Measurements from ENCODE around the gene ARHGAP35. TPM values are rescaled to one million over a fixed set of nuclear protein-coding genes. Genes with fewer than 3 reads are reported as not detected.

ARHGAP35 gene
- total RNA-seq, 1 experiment from 2014 or later = 84.8 TPM

DNA sequence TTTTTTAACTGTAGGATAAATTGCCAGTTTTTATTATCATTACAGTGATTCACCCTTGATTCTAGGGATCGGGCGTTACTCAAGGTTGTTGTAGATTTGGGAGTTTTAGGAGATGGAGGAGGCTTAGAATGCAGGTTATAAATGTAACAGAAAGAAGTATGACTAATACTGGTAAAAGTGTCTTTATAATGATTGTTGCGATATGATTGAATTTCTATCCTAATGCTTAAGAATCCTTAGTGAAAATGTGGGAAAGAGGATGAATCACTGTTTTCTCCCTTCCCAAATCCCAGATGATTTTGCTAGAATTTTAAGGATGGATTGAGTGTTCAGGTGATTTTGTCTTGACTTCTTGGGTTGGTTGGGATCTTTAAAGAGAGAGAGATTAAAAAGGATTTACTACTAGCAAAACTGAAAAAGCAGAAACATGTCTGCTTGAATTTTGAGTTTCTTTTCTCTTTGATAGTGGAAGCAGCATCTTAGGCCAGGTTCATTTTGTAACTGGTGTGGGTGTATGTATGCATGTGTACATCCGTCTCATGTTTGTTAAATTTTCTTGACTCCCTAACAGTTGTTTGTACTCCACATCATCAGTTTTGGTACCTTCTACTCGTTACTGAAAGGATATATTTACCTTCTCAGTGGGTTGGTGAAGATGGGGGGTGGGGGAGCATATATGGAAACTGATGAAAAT is 25.9 kb downstream of the ARHGAP35 start:
- H3K27ac Mint-ChIP-seq (ENCODE audit: unreplicated experiment) = no peak overlapping the region
- intact Hi-C loops (cut with micrococcal nuclease; ENCODE audit: unreplicated experiment) = no loop called here
- no peak overlapping the region for H3K4me3 Mint-ChIP-seq (ENCODE audit: low read depth, unreplicated experiment)
- H3K4me1 Mint-ChIP-seq (ENCODE audit: low read depth, unreplicated experiment) = peaks cover 28% of the 10 kb centered on the region
- peaks cover 10% of the 10 kb centered on the region for H3K36me3 Mint-ChIP-seq (ENCODE audit: insufficient read depth, unreplicated experiment)
- DNase-seq = no peak
- H3K27me3 Mint-ChIP-seq (ENCODE audit: unreplicated experiment) = no peaks in the 10 kb centered on the region
- no peaks in the 10 kb centered on the region for H3K9me3 Mint-ChIP-seq (ENCODE audit: low read depth, unreplicated experiment)
- BruUV-seq (replicated peaks) = no TSS peak
- TF ChIP-seq, protein P1, sequence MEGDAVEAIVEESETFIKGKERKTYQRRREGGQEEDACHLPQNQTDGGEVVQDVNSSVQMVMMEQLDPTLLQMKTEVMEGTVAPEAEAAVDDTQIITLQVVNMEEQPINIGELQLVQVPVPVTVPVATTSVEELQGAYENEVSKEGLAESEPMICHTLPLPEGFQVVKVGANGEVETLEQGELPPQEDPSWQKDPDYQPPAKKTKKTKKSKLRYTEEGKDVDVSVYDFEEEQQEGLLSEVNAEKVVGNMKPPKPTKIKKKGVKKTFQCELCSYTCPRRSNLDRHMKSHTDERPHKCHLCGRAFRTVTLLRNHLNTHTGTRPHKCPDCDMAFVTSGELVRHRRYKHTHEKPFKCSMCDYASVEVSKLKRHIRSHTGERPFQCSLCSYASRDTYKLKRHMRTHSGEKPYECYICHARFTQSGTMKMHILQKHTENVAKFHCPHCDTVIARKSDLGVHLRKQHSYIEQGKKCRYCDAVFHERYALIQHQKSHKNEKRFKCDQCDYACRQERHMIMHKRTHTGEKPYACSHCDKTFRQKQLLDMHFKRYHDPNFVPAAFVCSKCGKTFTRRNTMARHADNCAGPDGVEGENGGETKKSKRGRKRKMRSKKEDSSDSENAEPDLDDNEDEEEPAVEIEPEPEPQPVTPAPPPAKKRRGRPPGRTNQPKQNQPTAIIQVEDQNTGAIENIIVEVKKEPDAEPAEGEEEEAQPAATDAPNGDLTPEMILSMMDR (IDR thresholded peaks at IDR 0.05; ENCODE audit: unreplicated experiment) = no peak
- CTCF ChIA-PET = interaction anchor here (1.0 kb wide), 1 partner anchor 30 kb away, joined by 3 read pairs; no protein-coding TSS in a partner anchor

DNA sequence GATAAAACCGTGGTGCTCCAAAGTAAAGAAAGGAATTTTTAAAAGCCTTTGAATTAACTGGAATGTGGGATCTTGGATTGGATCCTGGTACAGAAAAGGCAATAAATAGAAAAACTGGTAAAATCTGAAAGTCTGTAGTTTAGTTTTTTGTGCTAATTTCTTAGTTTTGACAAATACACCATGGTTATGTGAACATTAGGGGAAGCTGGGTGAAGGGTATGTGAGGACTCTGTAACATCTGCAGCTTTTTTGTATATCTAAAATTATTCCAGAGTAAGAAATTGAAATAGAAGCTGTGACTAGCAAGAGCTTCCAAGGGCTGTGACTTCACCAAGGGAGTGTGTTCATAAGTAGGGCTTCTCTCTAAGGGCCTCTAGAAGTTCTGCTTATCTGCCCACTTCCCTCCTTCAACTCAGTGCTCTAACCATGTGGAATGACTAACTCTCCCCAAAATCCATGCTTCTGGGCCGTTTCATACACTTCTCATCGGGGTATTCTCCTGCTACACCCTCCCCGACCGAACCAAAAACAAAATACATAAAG is 26.5 kb downstream of the ARHGAP35 start:
- H3K27ac Mint-ChIP-seq (ENCODE audit: unreplicated experiment) = no peak overlapping the region
- CTCF ChIA-PET = no interaction called here
- no TSS peak for BruUV-seq (replicated peaks)
- intact Hi-C loops (cut with micrococcal nuclease; ENCODE audit: unreplicated experiment) = no loop called here
- H3K4me3 Mint-ChIP-seq (ENCODE audit: low read depth, unreplicated experiment) = no peak overlapping the region
- peaks cover 29% of the 10 kb centered on the region for H3K4me1 Mint-ChIP-seq (ENCODE audit: low read depth, unreplicated experiment)
- no peaks in the 10 kb centered on the region for H3K27me3 Mint-ChIP-seq (ENCODE audit: unreplicated experiment)
- no peaks in the 10 kb centered on the region for H3K9me3 Mint-ChIP-seq (ENCODE audit: low read depth, unreplicated experiment)
- H3K36me3 Mint-ChIP-seq (ENCODE audit: insufficient read depth, unreplicated experiment) = peaks cover 10% of the 10 kb centered on the region
- TF ChIP-seq, protein P1 (IDR thresholded peaks at IDR 0.05; ENCODE audit: unreplicated experiment) = no peak
- DNase-seq = no peak

DNA sequence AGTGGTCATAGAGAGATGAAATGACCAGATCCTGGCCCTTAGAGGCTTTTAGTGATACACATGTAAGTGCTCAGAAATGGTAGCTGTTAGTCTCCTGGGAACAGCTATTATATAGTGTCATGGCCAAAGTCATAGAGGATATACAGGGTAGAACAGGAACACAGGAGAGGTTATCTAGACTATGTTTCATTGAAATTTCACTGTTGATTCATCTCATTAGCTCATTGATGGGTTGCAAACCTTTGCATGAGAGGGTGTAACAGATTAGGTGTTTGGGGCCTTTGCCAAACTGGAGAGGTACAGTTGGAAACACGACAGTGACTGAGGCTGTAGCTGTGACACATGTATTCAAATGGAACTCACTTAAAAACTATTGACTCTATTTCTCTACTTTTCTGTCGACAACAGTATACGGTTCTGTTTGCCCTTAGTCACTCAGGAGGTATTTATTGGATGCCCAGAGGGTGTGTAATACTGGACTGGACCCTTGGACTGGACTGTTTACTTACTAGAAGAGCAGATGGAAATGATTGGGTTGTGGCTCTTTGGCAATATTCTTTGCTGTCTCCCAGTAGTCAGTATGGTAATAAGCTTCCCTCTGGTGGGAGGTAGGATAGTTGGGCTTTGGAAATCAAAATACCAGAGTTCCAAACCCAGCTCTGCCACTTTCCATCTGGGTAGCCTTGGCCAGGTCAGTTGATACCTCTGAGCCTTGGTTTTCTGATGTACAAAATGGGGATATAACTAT is 29.8 kb downstream of the ARHGAP35 start:
- intact Hi-C loops (cut with micrococcal nuclease; ENCODE audit: unreplicated experiment) = no loop called here
- Mint-ChIP-seq H3K36me3 (ENCODE audit: insufficient read depth, unreplicated experiment) (peaks cover 21% of the 10 kb centered on the region), H3K9me3 (ENCODE audit: low read depth, unreplicated experiment) (no peaks in the 10 kb centered on the region), H3K4me1 (ENCODE audit: low read depth, unreplicated experiment) (peaks cover 50% of the 10 kb centered on the region), H3K4me3 (ENCODE audit: low read depth, unreplicated experiment) (no peak overlapping the region), H3K27me3 (ENCODE audit: unreplicated experiment) (no peaks in the 10 kb centered on the region), H3K27ac (ENCODE audit: unreplicated experiment) (peak overlapping the region; percentile 67)
- BruUV-seq (replicated peaks) = no TSS peak
- TF ChIP-seq, protein P1 (IDR thresholded peaks at IDR 0.05; ENCODE audit: unreplicated experiment) = no peak
- CTCF ChIA-PET = interaction anchor here (0.8 to 2.4 kb wide), 12 partner anchors 9 to 126 kb away, joined by 3 to 12 read pairs (median 3); no protein-coding TSS in a partner anchor
- DNase-seq = peak; percentile 53

DNA sequence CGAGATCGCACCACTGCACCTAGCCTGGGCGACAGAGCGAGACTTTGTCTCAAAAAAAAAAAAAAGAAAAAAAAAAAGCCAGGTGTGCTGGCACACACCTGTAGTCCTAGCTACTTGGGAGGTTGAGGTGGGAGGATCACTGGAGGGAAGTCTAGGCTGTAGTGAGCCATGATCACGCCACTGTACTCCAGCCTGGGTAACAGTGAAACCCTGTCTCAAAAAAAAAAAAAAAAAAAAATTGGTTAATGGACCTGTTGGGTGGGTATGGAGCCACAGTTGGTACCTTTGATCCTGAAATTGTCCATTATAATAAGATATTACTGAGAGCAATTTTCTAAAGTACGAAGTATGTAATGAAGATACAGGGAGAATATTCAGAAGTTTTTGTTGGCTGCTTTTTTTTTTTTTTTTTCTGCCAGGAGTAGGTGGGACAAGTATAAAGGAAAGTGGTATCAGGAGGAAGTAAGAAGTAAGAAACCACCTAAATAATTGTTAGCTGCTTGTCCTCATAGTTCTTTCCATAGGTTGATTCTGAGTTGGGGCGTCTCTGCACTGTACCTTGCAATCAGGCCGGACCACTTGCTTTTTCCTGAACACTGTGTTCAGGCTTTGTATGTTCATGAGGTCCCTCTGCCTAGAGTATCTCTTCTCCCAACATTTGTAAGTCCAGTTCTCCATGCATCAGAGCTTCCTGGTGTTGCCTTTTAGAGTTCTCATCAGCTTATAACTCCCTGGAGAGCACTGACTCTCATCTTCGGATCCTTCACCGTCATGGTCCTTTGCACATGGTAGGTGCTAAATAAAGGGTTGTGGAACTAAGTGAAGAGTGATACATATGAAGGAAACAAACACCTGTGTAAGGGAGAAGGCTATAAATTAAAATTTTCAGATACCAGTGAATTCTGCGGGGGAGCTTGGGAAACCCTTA is 31.7 kb downstream of the ARHGAP35 start:
- intact Hi-C loops (cut with micrococcal nuclease; ENCODE audit: unreplicated experiment) = no loop called here
- CTCF ChIA-PET = interaction anchor here (0.6 to 0.8 kb wide), 4 partner anchors 10 to 226 kb away, joined by 3 to 6 read pairs (median 3); no protein-coding TSS in a partner anchor
- H3K27ac Mint-ChIP-seq (ENCODE audit: unreplicated experiment) = peak overlapping the region; percentile 4

More for the DNA sequence above, 31.7 kb downstream of the ARHGAP35 start:
- Mint-ChIP-seq H3K9me3 (ENCODE audit: low read depth, unreplicated experiment) (no peaks in the 10 kb centered on the region), H3K4me3 (ENCODE audit: low read depth, unreplicated experiment) (no peak overlapping the region), H3K27me3 (ENCODE audit: unreplicated experiment) (no peaks in the 10 kb centered on the region), H3K4me1 (ENCODE audit: low read depth, unreplicated experiment) (peaks cover 42% of the 10 kb centered on the region), H3K36me3 (ENCODE audit: insufficient read depth, unreplicated experiment) (peaks cover 21% of the 10 kb centered on the region)
- BruUV-seq (replicated peaks) = no TSS peak
- DNase-seq = no peak
- TF ChIP-seq, protein P1 (IDR thresholded peaks at IDR 0.05; ENCODE audit: unreplicated experiment) = no peak

Measured in Calu3 (cell line).